ENCODE data around the gene ADAM19. TPM values are rescaled to one million over a fixed set of nuclear protein-coding genes. Genes with fewer than 3 reads are reported as not detected.

Gene ADAM19
- total RNA-seq, 2 donors from 2014 or later, result 9.9 to 46.1 TPM

- Histone ChIP-seq H3K4me1 (ENCODE audit: control insufficient read depth in 1 of 2, low read depth in 2 of 2) (peaks cover 0 to 18% of the 10 kb centered on the region in 2 donors), H3K27ac (peak overlapping the region; percentile 57 to 61), H3K27me3 (replicated peaks; ENCODE audit: insufficient read depth) (no peaks in the 10 kb centered on the region), H3K9me3 (no peaks in the 10 kb centered on the region), H3K4me3 (peak overlapping the region; percentile 23), H3K36me3 (no peaks in the 10 kb centered on the region)
- ATAC-seq (ENCODE audit: insufficient number of reproducible peaks, low FRiP score, low read depth) (no peak), DNase-seq (ENCODE audit: low spot score) (no peak)
- TF ChIP-seq, protein P1, sequence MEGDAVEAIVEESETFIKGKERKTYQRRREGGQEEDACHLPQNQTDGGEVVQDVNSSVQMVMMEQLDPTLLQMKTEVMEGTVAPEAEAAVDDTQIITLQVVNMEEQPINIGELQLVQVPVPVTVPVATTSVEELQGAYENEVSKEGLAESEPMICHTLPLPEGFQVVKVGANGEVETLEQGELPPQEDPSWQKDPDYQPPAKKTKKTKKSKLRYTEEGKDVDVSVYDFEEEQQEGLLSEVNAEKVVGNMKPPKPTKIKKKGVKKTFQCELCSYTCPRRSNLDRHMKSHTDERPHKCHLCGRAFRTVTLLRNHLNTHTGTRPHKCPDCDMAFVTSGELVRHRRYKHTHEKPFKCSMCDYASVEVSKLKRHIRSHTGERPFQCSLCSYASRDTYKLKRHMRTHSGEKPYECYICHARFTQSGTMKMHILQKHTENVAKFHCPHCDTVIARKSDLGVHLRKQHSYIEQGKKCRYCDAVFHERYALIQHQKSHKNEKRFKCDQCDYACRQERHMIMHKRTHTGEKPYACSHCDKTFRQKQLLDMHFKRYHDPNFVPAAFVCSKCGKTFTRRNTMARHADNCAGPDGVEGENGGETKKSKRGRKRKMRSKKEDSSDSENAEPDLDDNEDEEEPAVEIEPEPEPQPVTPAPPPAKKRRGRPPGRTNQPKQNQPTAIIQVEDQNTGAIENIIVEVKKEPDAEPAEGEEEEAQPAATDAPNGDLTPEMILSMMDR (IDR thresholded peaks at IDR 0.05), result no peak
Observed at GRCh38 chr5:157608972-157609565, 33.5 kb upstream of the ADAM19 start.

DNA sequence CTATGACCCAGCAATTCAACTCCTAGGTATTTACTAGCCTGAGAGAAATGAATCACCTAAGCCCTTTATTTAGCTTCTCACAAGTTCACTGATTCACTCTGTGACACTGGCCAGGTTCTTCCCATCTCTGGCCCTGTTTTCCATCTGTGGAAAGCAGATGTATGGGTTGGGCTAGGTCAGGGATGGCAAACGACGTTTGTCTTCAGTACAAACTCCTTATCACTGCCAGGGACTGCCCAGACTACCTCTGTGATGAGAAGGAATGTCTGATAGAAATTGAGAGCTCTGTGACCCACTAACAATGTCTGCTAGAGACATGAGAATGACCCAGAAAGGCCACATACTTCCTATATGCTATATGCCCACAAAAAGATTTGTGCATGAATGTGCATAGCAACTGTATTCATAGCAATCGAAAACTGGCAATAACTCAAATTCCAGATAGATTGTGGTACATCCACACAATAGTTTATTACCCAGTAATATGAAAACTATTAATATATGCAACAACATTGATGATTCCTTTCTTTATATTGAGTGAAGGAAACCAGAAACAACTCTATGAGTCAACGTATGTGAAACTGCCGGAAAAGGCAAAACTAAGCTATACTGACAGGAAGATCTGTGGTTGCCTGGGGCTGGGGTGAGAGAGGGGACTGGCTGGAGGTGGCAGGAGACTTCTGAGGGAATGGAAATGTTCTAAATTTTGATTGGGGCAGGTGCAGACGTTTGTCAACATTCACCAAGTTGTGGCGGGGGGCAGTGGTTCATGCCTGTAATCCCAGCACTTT is 32.0 kb upstream of the ADAM19 start:
- H3K27me3 ChIP-seq (replicated peaks; ENCODE audit: insufficient read depth), result no peaks in the 10 kb centered on the region
- H3K4me1 ChIP-seq (ENCODE audit: control insufficient read depth in 1 of 2, low read depth in 2 of 2), result peaks cover 0 to 18% of the 10 kb centered on the region in 2 donors
- DNase-seq (ENCODE audit: low spot score) (no peak), ATAC-seq (ENCODE audit: insufficient number of reproducible peaks, low FRiP score, low read depth) (no peak)
- no peaks in the 10 kb centered on the region for H3K9me3 ChIP-seq
- TF ChIP-seq, protein P1 (IDR thresholded peaks at IDR 0.05), result no peak
- H3K4me3 ChIP-seq, result no peak overlapping the region
- H3K36me3 ChIP-seq, result no peaks in the 10 kb centered on the region
- no peak overlapping the region for H3K27ac ChIP-seq

- no peak for ATAC-seq (ENCODE audit: insufficient number of reproducible peaks, low FRiP score, low read depth)
- H3K27me3 ChIP-seq (replicated peaks; ENCODE audit: insufficient read depth), result no peaks in the 10 kb centered on the region
Observed at GRCh38 chr5:157606046-157606445, 30.5 kb upstream of the ADAM19 start.

DNA sequence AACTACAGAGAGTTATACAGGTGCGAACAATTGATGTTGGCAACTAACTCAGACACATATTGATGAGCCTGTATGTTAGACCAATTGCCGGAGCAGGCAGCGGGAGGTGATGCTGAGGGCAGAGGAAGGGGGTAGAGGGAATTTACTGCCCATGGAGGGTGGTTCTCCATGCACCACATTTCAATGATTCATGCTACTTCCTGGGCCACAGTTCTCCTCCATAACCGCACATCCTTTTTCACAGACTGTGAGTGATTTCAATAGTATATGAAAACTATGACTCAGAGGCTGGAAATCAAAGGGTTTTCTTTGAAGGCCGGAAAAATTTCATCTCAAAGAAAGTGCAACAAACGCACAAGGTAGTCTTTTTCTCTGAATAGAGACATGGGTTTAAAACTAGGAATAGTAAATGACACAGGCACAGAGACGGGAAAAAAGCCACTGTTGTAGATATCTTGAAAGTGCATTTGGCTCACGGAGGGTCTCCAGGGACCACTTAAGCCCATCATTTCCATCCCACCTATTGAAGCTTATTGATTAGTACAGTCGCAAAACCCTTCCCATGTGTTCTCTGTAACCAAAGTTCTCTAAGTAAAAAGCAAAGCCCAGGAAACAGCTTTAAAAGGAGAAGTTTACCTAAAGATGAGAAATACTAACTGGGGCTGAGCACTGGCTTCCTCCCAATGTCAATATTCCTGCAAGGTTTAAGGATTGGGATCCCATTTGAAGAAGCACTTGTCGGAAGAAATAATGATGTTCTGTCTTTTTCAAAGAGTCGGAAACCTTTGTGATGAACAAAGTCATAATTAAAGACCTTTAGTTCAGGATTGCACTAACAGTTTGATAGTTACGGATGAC is 28.0 kb upstream of the ADAM19 start:
- H3K36me3 ChIP-seq, result no peaks in the 10 kb centered on the region
- no peaks in the 10 kb centered on the region for H3K9me3 ChIP-seq
- no peak overlapping the region for H3K4me3 ChIP-seq
- H3K4me1 ChIP-seq (ENCODE audit: control insufficient read depth in 1 of 2, low read depth in 2 of 2), result peaks cover 0 to 6% of the 10 kb centered on the region in 2 donors
- H3K27me3 ChIP-seq (replicated peaks; ENCODE audit: insufficient read depth), result no peaks in the 10 kb centered on the region
- no peak for DNase-seq (ENCODE audit: low spot score)
- H3K27ac ChIP-seq, result no peak overlapping the region
- ATAC-seq (ENCODE audit: insufficient number of reproducible peaks, low FRiP score, low read depth), result no peak
- TF ChIP-seq, protein P1 (IDR thresholded peaks at IDR 0.05), result no peak

More at GRCh38 chr5:157606046-157606445, 30.5 kb upstream of the ADAM19 start:
- no peak for DNase-seq (ENCODE audit: low spot score)
- Histone ChIP-seq H3K4me3 (no peak overlapping the region), H3K27ac (no peak overlapping the region), H3K36me3 (no peaks in the 10 kb centered on the region), H3K4me1 (ENCODE audit: control insufficient read depth in 1 of 2, low read depth in 2 of 2) (peaks cover 0 to 18% of the 10 kb centered on the region in 2 donors), H3K9me3 (no peaks in the 10 kb centered on the region)
- TF ChIP-seq, protein P1 (IDR thresholded peaks at IDR 0.05), result no peak

- H3K27me3 ChIP-seq (replicated peaks; ENCODE audit: insufficient read depth), result no peaks in the 10 kb centered on the region
- TF ChIP-seq, protein P1 (IDR thresholded peaks at IDR 0.05), result no peak
- H3K4me1 ChIP-seq (ENCODE audit: control insufficient read depth in 1 of 2, low read depth in 2 of 2), result no peaks in the 10 kb centered on the region
- no peaks in the 10 kb centered on the region for H3K9me3 ChIP-seq
- no peak overlapping the region for H3K27ac ChIP-seq
- DNase-seq (ENCODE audit: low spot score) (no peak), ATAC-seq (ENCODE audit: insufficient number of reproducible peaks, low FRiP score, low read depth) (no peak)
- no peaks in the 10 kb centered on the region for H3K36me3 ChIP-seq
- H3K4me3 ChIP-seq, result no peak overlapping the region
Observed at GRCh38 chr5:157602505-157602904, 26.9 kb upstream of the ADAM19 start.

Data from thoracic aorta (tissue), 2 donors.